ENCODE results near the gene KRTAP6-2. TPM values are rescaled to one million over a fixed set of nuclear protein-coding genes. Genes with fewer than 3 reads are reported as not detected.

KRTAP6-2 gene
- total RNA-seq, 4 donors from 2014 or later: not detected

Other genes with a start within 250 kb of the KRTAP6-2 start
- gene KRTAP13-2, start 226.6 kb downstream of the KRTAP6-2 start, total RNA-seq: not detected
- not detected for gene KRTAP13-1, start 202.9 kb downstream of the KRTAP6-2 start, total RNA-seq
- not detected for gene KRTAP13-3, start 173.0 kb downstream of the KRTAP6-2 start, total RNA-seq
- not detected for gene KRTAP13-4, start 168.7 kb downstream of the KRTAP6-2 start, total RNA-seq
- gene KRTAP15-1, start 158.6 kb downstream of the KRTAP6-2 start, total RNA-seq: not detected
- gene KRTAP19-1, start 118.5 kb downstream of the KRTAP6-2 start, total RNA-seq: not detected
- gene KRTAP19-2, start 111.5 kb downstream of the KRTAP6-2 start, total RNA-seq: not detected
- 10 to 100 TPM in 1 of 4 donors, 1 to 10 TPM in 2, not detected in 1; 1.0 to 12.9 (median 5.0) TPM for gene KRTAP19-3, start 106.9 kb downstream of the KRTAP6-2 start, total RNA-seq
- gene KRTAP19-4, start 101.7 kb downstream of the KRTAP6-2 start, total RNA-seq: not detected
- not detected for gene KRTAP19-5, start 96.8 kb downstream of the KRTAP6-2 start, total RNA-seq
- not detected for gene KRTAP19-6, start 57.0 kb downstream of the KRTAP6-2 start, total RNA-seq
- gene KRTAP19-7, start 37.6 kb downstream of the KRTAP6-2 start, total RNA-seq: not detected
- gene KRTAP22-2, start 8.5 kb downstream of the KRTAP6-2 start, total RNA-seq: not detected
- not detected for gene KRTAP6-3, start 6.5 kb downstream of the KRTAP6-2 start, total RNA-seq
- not detected for gene KRTAP22-1, start 2.2 kb upstream of the KRTAP6-2 start, total RNA-seq
- gene KRTAP6-1, start 15.0 kb upstream of the KRTAP6-2 start, total RNA-seq: not detected
- not detected for gene KRTAP20-1, start 17.5 kb upstream of the KRTAP6-2 start, total RNA-seq
- not detected for gene KRTAP20-4, start 21.7 kb upstream of the KRTAP6-2 start, total RNA-seq
- gene KRTAP20-2, start 36.3 kb upstream of the KRTAP6-2 start, total RNA-seq: not detected
- gene KRTAP20-3, start 44.0 kb upstream of the KRTAP6-2 start, total RNA-seq: not detected
- not detected for gene KRTAP21-3, start 119.9 kb upstream of the KRTAP6-2 start, total RNA-seq
- not detected for gene KRTAP21-2, start 148.4 kb upstream of the KRTAP6-2 start, total RNA-seq
- not detected for gene KRTAP21-1, start 156.5 kb upstream of the KRTAP6-2 start, total RNA-seq
- gene KRTAP8-1, start 214.4 kb upstream of the KRTAP6-2 start, total RNA-seq: not detected
- gene KRTAP7-1, start 230.9 kb upstream of the KRTAP6-2 start, total RNA-seq: not detected